ENCODE results near the gene ETFRF1.

The ETFRF1 gene

GRCh38 chr12:25195056-25195971 is at the start of gene ETFRF1, which contains the start of gene DNAI7:
Gene ETFRF1, plus strand, starts transcription at chr12:25195237. Its CDS starts 8,720 bp downstream, at chr12:25203957.
Gene DNAI7, minus strand, starts transcription at chr12:25195160. Its CDS starts 82 bp downstream, at chr12:25195078.
- ATAC-seq: peak; percentile 95 to 96

GRCh38 chr12:25146686-25147085 is 48.4 kb upstream of the ETFRF1 start:
- ATAC-seq: no peak

DNA sequence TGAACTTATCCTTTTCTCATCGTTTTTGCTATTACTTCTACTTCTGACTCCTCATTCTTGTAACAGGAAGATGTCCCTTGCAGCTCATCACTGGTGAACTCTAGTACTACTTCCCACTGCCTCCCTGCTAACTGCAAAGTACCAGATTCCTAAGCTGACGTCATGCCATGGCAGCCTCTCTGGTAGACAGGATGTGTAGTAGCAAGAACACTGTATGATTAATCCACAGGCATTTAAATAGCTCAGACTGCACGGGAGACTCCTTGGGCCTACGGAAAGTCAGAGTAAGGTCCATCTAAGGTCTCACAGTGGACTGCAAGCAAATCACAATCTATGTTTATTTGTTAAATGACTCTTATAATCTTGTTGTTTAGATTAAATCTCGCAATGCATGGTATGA is 43.6 kb upstream of the ETFRF1 start:
- no peak for ATAC-seq

GRCh38 chr12:25152055-25152454 is 43.0 kb upstream of the ETFRF1 start:
- no peak for ATAC-seq

DNA sequence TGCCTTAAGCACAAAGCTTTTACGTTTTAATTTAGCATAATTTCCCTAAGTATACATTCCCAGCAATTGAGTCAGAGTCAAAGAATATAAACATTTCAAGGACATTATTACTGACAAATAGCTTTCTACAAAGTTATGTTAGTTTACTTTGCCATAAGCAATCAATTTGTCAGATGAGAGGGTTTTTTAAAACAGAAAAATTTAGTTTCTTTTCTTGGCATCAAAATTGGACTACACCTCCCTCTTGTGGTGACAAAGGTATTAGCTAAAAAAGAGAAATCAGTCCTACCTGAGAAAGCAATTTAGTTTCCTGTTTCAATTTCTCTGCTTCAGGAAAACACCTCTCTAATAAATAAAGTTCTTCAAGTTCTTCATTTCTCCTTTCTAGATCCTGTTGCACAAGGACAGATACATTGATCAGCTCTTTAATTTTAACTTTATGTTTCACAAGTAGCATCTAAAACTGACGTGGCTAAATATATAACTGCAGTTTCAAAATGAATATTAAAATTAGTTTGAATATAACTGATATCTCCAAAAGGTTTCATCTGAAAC is 39.9 kb upstream of the ETFRF1 start:
- ATAC-seq: peak; percentile 32 to 43

DNA sequence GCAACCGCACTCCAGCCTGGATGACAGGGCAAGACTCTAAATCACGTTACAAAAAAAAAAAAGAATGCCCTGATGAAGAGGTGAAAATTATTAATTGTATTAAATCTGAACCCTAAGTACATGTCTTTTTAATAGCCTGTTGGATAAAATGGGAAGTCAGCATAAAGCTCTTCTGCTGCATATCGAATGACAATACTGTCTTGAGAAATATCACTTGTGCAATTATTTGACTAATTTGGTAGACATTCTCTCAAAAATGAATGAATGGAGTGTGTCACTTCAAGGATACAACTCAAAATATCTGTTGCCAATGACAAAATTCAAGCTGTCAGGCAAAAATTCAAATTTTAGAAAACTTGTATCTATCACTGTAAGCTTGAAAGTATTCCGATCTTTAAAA is 39.0 kb upstream of the ETFRF1 start:
- no peak for ATAC-seq

- ATAC-seq: no peak
Measured at GRCh38 chr12:25162866-25163265, 32.2 kb upstream of the ETFRF1 start.

DNA sequence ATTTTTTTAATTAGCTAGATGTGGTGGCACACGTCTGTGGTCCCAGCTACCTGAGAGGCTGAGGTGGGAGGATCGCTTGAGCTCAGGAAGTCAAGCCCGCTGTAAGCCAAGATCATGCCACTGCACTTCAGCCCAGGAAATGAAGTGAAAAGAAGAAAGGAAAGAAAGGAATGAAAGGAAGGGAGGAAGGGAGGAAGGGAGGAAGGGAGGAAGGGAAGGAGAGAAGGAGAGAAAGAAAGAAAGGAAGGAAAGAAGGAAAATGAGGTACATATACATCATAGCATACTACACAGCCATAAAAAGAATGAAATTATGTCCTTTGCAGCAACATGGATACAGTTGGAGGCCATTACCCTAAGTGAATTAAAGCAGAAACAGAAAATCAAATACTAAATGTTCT is 12.3 kb upstream of the ETFRF1 start:
- no peak for ATAC-seq

DNA sequence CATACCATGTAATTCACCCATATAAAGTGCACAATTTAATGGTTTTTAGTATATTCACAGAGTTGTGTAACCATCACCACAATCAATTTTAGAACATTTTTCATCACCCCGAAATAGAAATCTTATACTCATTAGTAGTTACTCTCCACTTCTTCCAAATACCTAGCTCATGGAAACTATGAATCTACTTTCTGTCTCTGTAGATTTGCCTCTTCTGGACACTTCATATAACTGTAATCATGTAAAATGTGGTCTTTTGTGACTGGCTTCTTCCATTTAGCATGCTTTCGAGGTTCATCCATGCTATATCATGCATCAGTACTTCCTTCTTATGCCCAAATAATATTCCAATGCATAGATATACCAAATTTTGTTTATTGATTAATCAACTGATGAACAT is 10.9 kb upstream of the ETFRF1 start:
- peak; percentile 44 to 50 for ATAC-seq

GRCh38 chr12:25186038-25186787 is 8.8 kb upstream of the ETFRF1 start:
- ATAC-seq: peak in 1 of 2 donors; percentile 38

GRCh38 chr12:25186788-25187402 is 8.1 kb upstream of the ETFRF1 start:
- ATAC-seq: peak; percentile 58 to 70

DNA sequence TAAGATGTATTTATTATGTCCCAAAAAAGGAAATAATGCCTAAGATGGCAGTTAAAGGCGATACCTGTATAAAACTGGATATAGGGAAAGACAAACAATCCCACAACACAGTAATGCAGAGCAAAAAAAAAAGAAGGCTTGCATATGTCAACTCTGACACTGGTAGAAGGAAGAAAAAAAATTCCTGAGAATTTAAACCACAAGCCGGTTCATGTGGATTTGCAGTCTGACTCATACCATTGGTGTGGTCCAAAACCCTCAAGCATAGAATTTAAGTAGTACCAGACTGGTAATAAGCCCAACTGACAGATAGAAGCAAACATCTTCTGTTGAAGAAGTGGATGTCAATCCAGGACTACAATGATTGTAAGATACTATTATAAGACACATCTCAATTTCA is 7.3 kb upstream of the ETFRF1 start:
- ATAC-seq: no peak

DNA sequence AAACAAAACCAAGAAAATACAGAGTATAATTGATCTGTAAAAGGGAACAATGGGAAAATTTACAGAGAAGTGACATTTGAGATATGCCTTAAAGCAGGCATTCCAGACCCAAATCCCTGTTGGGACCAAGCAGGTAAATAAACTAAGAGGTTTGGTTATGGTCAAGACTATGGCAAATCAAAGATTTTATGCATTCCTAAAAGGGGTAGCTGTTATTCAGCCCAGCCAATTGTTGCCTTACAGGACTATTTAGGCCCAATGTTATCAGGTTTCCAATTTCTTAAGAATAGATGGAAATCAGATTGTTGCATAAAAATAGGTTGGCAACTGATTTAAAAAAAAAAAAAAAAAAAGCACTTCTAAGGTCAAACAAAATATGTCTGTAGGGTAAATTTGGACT is 5.4 kb upstream of the ETFRF1 start:
- no peak for ATAC-seq

GRCh38 chr12:25190793-25191192 is 4.2 kb upstream of the ETFRF1 start:
- ATAC-seq: no peak

DNA sequence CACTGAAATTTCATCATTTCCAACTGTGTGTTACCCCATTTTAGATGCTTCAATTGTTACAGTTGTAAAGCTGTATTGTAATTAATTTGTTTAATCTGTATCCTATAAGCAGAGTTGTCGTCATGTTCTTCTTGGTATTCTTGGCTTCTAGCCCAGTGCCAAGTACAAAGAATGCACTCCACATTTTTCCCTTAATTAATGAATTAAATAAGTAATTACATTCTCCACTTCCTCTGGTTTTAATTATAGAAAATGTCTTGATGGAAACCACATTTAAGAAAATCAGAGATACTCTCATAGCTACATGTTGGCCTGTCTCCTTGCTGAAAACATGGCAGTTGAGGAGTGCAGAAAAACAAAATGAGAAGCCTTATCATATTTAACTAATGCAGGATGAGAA is 823 bp upstream of the ETFRF1 start:
- ATAC-seq: no peak

- no peak for ATAC-seq
Measured at GRCh38 chr12:25194722-25195055, 348 bp upstream of the ETFRF1 start.

- no peak for ATAC-seq
Measured at GRCh38 chr12:25197608-25198007, 2.6 kb downstream of the ETFRF1 start.

DNA sequence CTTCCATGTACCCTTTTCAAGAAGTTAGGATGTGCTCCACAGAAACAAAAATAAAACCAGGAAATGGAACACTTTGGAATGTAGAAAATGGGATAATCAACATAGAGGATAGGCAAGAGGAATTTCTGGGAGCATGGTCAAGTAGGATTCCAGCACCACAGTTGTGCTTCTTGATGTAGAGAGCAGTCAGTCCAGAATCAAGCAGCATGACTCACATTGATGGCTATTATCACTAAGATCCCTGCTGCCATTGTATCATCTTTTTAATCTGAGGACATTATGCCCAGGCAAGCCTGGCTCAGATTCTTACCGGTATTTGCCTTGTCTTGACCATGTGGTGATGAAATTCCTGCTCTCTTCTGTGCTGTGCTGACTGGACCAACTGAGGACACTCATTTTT is 5.7 kb downstream of the ETFRF1 start:
- ATAC-seq: no peak

GRCh38 chr12:25202137-25202536 is 7.1 kb downstream of the ETFRF1 start:
- ATAC-seq: no peak

- no peak for ATAC-seq
Measured at GRCh38 chr12:25207411-25207810, 12.4 kb downstream of the ETFRF1 start.

DNA sequence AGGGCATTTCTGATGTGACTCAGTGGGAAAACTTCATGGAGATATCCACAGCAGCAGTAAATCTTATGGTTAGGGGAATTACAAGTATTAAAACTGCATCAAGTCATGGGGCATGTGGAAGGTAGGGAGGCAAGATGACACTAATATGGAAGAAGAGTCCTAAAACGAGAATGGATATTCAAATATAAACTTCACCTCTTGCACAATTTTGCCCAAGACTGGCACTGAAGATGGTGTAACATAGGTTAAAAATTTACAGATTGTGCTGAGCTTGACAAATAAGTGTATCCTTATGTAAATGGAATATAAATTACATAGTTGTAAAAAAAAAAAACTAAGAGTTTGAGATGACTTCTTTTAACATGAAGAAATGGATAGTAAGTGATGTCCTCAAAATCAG is 12.8 kb downstream of the ETFRF1 start:
- ATAC-seq: no peak

- no peak for ATAC-seq
Measured at GRCh38 chr12:25208554-25208953, 13.5 kb downstream of the ETFRF1 start.

- ATAC-seq: no peak
Measured at GRCh38 chr12:25213338-25213737, 18.3 kb downstream of the ETFRF1 start.
